Esophagus squamous epithelium (tissue), 4 donors: ENCODE data around the gene PAX3.

Source experiments
- POLR2A ChIP-seq, 4 donors: fragments of 450-650 bp; IDR thresholded peaks; one replicate each; pipeline ENCODE4 v1.6.1; 2017; ENCODE audit warnings: antibody characterized with exemption in 4 of 4, mild to moderate bottlenecking in 4 of 4, moderate library complexity in 3 of 4
- TF ChIP-seq, protein P1 (sequence below), 6 experiments: fragments of 450-650 bp in 4 of 6; fragments of 200-600 bp in 2 of 6; sonication (generic) in 2 of 6; IDR thresholded peaks; one replicate each; pipeline ENCODE4 v1.5.1; 2016 to 2019; ENCODE audit warnings: antibody characterized with exemption in 6 of 6, mild to moderate bottlenecking in 4 of 6, moderate library complexity in 4 of 6

GRCh38 chr2:222313816-222314215 is 15.0 kb upstream of the PAX3 start:
- TF ChIP-seq, protein P1, sequence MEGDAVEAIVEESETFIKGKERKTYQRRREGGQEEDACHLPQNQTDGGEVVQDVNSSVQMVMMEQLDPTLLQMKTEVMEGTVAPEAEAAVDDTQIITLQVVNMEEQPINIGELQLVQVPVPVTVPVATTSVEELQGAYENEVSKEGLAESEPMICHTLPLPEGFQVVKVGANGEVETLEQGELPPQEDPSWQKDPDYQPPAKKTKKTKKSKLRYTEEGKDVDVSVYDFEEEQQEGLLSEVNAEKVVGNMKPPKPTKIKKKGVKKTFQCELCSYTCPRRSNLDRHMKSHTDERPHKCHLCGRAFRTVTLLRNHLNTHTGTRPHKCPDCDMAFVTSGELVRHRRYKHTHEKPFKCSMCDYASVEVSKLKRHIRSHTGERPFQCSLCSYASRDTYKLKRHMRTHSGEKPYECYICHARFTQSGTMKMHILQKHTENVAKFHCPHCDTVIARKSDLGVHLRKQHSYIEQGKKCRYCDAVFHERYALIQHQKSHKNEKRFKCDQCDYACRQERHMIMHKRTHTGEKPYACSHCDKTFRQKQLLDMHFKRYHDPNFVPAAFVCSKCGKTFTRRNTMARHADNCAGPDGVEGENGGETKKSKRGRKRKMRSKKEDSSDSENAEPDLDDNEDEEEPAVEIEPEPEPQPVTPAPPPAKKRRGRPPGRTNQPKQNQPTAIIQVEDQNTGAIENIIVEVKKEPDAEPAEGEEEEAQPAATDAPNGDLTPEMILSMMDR (IDR thresholded peaks at IDR 0.05), result no peak
- TF ChIP-seq POLR2A (IDR thresholded peaks at IDR 0.05), result no peak
